T-helper 2 cell (primary cell): ENCODE data around the gene MYL6.
A peak's percentile ranks its signal among the peaks of the same experiment; 100 is the strongest.

Experiments
- DNase-seq, 5 experiments: peaks; one replicate each; pipeline versions ENCODE4 v3.0.0 to v3.0.0-alpha.2; 2012 to 2022

MYL6 gene

GRCh38 chr12:56129206-56129941, 28.8 kb upstream of the MYL6 start:
- peak; percentile 30 to 89 (median 59) for DNase-seq

GRCh38 chr12:56129942-56130495, 28.1 kb upstream of the MYL6 start:
- no peak for DNase-seq

GRCh38 chr12:56130876-56131275, 27.3 kb upstream of the MYL6 start:
- no peak for DNase-seq

GRCh38 chr12:56134897-56135296, 23.3 kb upstream of the MYL6 start:
- no peak for DNase-seq

GRCh38 chr12:56137853-56138571, 20.1 kb upstream of the MYL6 start:
- DNase-seq, result no peak

GRCh38 chr12:56141946-56142784, 16.0 kb upstream of the MYL6 start:
- no peak for DNase-seq

- DNase-seq, result no peak
These were observed 14.9 kb upstream of the MYL6 start for GRCh38 chr12:56143217-56143616.

GRCh38 chr12:56143870-56144269, 14.3 kb upstream of the MYL6 start:
- no peak for DNase-seq

- no peak for DNase-seq
These were observed 12.9 kb upstream of the MYL6 start for GRCh38 chr12:56145217-56145616.

- DNase-seq, result no peak
These were observed 11.4 kb upstream of the MYL6 start for GRCh38 chr12:56146492-56147460.

- DNase-seq, result no peak
These were observed 7.6 kb upstream of the MYL6 start for GRCh38 chr12:56150563-56150962.

GRCh38 chr12:56151672-56152131, 6.5 kb upstream of the MYL6 start:
- DNase-seq, result peak; percentile 24 to 83 (median 53)

GRCh38 chr12:56152132-56152755, 5.9 kb upstream of the MYL6 start, which contains the start of gene MYL6B:
MYL6B (plus strand) TSS chr12:56152587; CDS start chr12:56153919, 1,332 bp downstream.
- DNase-seq, result peak; percentile 80 to 97 (median 90)

GRCh38 chr12:56152756-56153677, 5.1 kb upstream of the MYL6 start:
- no peak for DNase-seq

GRCh38 chr12:56153678-56154065, 4.5 kb upstream of the MYL6 start:
- DNase-seq, result no peak

- no peak for DNase-seq
These were observed 3.9 kb upstream of the MYL6 start for GRCh38 chr12:56154246-56154771.

- DNase-seq, result no peak
These were observed 3.3 kb upstream of the MYL6 start for GRCh38 chr12:56154818-56155217.

GRCh38 chr12:56155256-56155845, 2.8 kb upstream of the MYL6 start:
- no peak for DNase-seq
